Endometrial microvascular endothelial cells (primary cell): ENCODE data around the gene SLC13A4. TPM values are rescaled to one million over a fixed set of nuclear protein-coding genes. Genes with fewer than 3 reads are reported as not detected.
"Not testable (repeated sequence)": the region's sequence is repeated elsewhere in the genome, so short reads cannot be mapped to it uniquely, and the experiment has no call there.

ENCODE experiments used
- in situ Hi-C: cut with HindIII; loops from 2 replicates; pipeline ENCODE4 v1.10.0; 2017; ENCODE audit warnings: low sequenced_read_pairs, low pct_unique_long_range_greater_than_20kb; ENCODE audit errors: inconsistent ontology term
- total RNA-seq: library from RNA; depleted of rRNA; stranded (reverse); fragments of >200 nt; gene quantifications from one replicate; pipeline ENCODE4 v1.2.3, GENCODE V29; 2015; ENCODE audit errors: inconsistent ontology term

Gene SLC13A4
- total RNA-seq, 1 donor from 2014 or later: 0.28 TPM

DNA sequence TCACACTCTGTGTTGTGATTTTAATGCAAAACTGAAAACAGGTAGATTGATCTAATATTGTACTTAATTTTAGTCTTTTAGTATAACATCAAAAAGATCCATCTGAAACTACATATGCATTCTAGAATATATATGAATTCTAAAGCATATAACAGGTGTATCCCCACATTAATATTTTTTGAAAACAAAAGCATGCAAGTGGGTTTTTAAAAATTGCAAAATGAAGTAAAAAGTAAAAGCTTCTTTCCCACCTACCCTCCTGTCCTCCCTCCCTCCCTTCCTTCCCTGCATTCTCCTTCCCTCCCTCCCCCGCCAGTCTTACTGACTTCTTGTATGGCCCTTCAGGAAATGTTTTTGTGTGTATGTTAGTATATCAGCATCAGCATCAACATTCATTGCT is 80.2 kb downstream of the SLC13A4 start:
- in situ Hi-C loops: no loop called here

DNA sequence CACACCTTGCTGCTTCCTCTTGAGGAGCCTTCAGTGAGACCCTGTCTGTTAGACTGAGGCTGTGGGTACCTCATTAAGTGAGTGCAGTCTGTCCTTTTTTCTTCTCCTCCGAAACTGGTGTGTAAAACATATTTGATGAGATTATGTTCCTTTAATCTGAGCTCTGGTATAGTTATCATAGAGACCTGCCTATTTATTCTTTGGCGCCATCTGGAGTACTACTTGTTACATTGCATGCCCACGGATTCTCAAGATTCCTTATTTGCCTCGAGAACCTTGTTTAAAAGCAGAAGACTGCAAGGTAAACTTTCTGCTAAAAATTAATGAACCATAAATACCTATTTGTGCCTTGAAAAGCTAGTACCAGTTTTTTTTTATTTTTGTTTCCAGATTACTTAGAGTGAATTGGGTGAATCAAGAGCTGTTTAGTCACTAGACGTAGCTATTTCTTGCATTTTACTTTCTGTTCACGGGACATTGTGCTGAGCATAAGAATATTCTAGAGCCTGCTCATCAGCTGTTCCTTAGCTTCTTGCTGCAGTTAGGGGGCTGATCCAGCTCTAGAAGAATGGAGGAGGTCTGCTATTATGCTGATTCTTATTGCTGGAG is 82.6 kb downstream of the SLC13A4 start:
- in situ Hi-C loops: no loop called here

DNA sequence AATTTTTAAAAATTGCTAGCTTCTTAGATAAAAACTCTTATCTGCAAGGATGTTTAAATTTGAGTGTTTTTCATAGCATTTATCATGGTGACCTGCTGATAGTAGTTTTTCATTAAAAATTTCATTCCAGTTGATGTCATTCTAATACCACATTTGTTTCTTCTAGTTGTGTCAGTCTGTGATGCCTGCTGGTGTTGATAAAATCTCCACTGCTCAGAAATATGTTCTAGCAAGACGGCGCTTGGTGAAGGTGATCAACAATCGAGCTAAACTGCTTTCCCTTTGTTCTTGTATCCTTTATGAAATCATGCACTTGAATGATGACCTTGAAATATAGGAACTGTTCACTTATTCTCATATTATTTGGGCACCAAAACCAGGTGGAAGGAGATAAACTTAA is 83.3 kb downstream of the SLC13A4 start:
- in situ Hi-C loops: no loop called here

DNA sequence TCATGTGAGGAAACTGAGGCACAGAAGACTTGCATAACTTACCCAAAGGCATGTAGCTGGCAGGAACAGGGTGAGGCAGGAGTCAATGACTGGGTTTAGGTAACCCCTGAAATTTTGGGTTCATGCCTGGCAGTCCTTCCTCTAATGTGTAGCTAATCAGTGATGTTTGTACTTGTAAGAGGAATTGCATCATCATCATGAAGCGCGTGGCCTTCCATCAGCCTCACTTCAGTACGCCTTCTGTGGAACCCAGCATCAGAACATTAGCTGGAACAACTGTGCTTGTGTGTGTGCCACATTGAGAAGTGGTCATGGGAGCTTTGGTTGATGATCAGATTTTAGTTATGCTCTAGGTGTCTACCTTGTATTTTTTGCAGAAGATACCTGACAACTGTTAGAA is 83.8 kb downstream of the SLC13A4 start:
- in situ Hi-C loops: no loop called here

DNA sequence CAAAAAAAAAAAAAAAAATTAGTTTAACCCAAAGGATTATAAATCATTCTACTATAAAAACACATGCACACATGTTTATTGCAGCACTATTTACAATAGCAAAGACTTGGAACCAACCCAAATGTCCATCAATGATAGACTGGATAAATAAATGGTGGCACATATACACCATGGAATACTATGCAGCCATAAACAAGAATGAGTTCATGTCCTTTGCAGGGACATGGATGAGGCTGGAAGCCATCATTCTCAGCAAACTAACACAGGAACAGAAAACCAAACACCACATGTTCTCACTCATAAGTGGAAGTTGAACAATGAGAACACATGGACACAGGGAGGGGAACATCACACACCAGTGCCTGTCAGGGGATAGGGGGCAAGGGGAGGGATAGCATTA is 88.3 kb downstream of the SLC13A4 start:
- in situ Hi-C loops: not testable (repeated sequence)

DNA sequence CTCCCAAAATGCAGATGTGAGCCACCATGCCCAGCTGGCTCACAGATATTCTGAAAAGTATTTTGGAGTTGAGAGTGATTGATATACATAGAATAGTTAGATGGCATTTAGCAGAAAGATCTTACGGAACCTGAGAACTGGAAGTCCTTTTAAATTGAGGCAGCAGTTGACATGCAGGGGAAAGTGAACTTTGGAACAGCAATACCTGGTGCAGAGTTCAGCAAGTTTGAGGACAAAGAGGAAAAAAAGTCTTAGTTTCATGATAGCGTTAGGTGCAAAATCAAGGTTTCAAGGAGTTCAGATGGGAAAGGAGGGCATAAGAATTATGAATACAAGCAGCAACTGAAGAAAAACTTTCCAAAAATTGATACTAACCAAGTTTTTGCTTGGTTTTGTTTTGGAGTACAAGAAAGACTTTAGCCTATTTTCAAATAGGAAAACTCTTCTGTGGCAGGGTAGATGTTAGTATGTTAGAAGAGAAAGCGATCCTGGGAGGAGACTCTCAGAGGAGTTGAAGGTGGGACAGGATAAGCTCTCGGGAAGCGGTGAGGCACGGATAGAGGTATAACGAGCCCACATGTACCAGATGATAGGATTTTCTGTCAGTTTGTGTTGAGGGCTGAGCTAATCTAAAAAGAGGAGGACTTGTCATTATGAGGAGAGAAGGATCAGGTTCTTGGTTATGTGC is 93.7 kb downstream of the SLC13A4 start:
- in situ Hi-C loops: no loop called here

Other genes starting within 250 kb of the SLC13A4 start
- 9.6 TPM for gene CNOT4, start 218.1 kb downstream of the SLC13A4 start, total RNA-seq
- gene NUP205, start 170.3 kb downstream of the SLC13A4 start, total RNA-seq: 90.8 TPM
- 15.7 TPM for gene STMP1, start 65.7 kb downstream of the SLC13A4 start, total RNA-seq
- not detected for gene FAM180A, start 20.6 kb upstream of the SLC13A4 start, total RNA-seq
- gene MTPN, start 249.2 kb upstream of the SLC13A4 start, total RNA-seq: 191 TPM